Measurements from ENCODE around the gene NOX1.
"Not testable (repeated sequence)": the region's sequence is repeated elsewhere in the genome, so short reads cannot be mapped to it uniquely, and the experiment has no call there.

Gene NOX1

GRCh38 chrX:100817340-100817739 is 56.8 kb downstream of the NOX1 start:
- no peak for DNase-seq

- no peak for DNase-seq
Observed at GRCh38 chrX:100812216-100813158, 61.7 kb downstream of the NOX1 start.

- not testable (repeated sequence) for DNase-seq
Observed at GRCh38 chrX:100808265-100808664, 65.9 kb downstream of the NOX1 start.

GRCh38 chrX:100804780-100805179 is 69.4 kb downstream of the NOX1 start:
- DNase-seq, result no peak

GRCh38 chrX:100802843-100803242 is 71.3 kb downstream of the NOX1 start:
- DNase-seq, result no peak

- DNase-seq, result no peak
Observed at GRCh38 chrX:100798484-100799214, 75.5 kb downstream of the NOX1 start.

GRCh38 chrX:100797359-100797758 is 76.8 kb downstream of the NOX1 start:
- no peak for DNase-seq

GRCh38 chrX:100796371-100796770 is 77.8 kb downstream of the NOX1 start:
- not testable (repeated sequence) for DNase-seq
